Liver (tissue), 3 donors: ENCODE data around the gene MFN1.

Source experiments
- ATF3 ChIP-seq: IDR thresholded peaks from 2 replicates; pipeline ENCODE4 v1.6.1; 2016; ENCODE audit warnings: antibody characterized with exemption
- EGR1 ChIP-seq, 2 donors: IDR thresholded peaks; 2 replicates each; pipeline ENCODE4 v1.6.1; 2016 to 2018; ENCODE audit warnings: antibody characterized with exemption in 2 of 2, low read depth in 2 of 2
- MAX ChIP-seq: IDR thresholded peaks from 2 replicates; pipeline ENCODE4 v1.6.1; 2016; ENCODE audit warnings: antibody characterized with exemption
- REST ChIP-seq: IDR thresholded peaks from 2 replicates; pipeline ENCODE4 v1.6.1; 2016; ENCODE audit warnings: antibody characterized with exemption, mild to moderate bottlenecking
- RXRA ChIP-seq, 2 donors: IDR thresholded peaks; 2 replicates each; pipeline ENCODE4 v1.6.1; 2017 to 2018; ENCODE audit warnings: antibody characterized with exemption in 2 of 2, mild to moderate bottlenecking in 1 of 2
- TAF1 ChIP-seq: conservative IDR thresholded peaks from 2 replicates; pipeline ENCODE4 v1.6.1; 2016; ENCODE audit warnings: antibody characterized with exemption, mild to moderate bottlenecking
- YY1 ChIP-seq: IDR thresholded peaks from 2 replicates; pipeline ENCODE4 v1.6.1; 2016; ENCODE audit warnings: antibody characterized with exemption, mild to moderate bottlenecking
- TF ChIP-seq, protein P1 (sequence below): fragments of 150-350 bp; IDR thresholded peaks from 2 replicates; pipeline ENCODE4 v1.5.1; 2017; ENCODE audit warnings: improper control_type of control experiment, low read depth, low read length; ENCODE audit not compliant: missing input control
- donor health status: healthy.
- donor health status: healthy.

DNA sequence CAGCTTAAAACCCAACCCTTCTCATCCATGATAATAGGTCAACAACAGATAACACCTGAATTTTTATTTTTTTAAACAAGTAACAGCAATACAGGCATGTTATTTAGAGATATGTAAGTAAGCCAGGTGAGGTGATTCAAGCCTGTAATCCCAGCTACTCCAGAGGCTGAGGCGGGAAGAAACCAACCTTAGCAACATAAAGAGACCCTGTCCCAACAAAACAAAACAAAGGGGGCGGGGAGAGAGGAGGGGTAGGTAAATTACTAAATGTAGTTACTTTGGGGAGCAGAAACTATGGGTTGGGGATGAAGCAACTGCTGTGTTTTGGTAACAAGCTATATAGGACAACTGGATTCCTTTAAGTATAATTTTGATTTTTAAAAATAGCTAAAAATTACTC lies 56.8 kb downstream of the MFN1 start:
- TF ChIP-seq, protein P1, sequence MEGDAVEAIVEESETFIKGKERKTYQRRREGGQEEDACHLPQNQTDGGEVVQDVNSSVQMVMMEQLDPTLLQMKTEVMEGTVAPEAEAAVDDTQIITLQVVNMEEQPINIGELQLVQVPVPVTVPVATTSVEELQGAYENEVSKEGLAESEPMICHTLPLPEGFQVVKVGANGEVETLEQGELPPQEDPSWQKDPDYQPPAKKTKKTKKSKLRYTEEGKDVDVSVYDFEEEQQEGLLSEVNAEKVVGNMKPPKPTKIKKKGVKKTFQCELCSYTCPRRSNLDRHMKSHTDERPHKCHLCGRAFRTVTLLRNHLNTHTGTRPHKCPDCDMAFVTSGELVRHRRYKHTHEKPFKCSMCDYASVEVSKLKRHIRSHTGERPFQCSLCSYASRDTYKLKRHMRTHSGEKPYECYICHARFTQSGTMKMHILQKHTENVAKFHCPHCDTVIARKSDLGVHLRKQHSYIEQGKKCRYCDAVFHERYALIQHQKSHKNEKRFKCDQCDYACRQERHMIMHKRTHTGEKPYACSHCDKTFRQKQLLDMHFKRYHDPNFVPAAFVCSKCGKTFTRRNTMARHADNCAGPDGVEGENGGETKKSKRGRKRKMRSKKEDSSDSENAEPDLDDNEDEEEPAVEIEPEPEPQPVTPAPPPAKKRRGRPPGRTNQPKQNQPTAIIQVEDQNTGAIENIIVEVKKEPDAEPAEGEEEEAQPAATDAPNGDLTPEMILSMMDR: no peak
- TF ChIP-seq EGR1 (IDR thresholded peaks at IDR 0.05; ENCODE audit: low read depth in 2 of 2) (no peak), MAX (no peak), ATF3 (no peak), REST (no peak), TAF1 (no peak), YY1 (no peak), RXRA (IDR thresholded peaks at IDR 0.05) (no peak)
